GM12891 (cell line): ENCODE data around the gene DAB1.

Experiments used
- PAX5 ChIP-seq: IDR thresholded peaks from 2 replicates; pipeline ENCODE4 v1.6.1; 2011; ENCODE audit warnings: low read length, moderate library complexity, mild to moderate bottlenecking; ENCODE audit not compliant: insufficient read depth, severe bottlenecking
- POLR2A ChIP-seq: IDR thresholded peaks from 2 replicates; pipeline ENCODE4 v1.6.1; 2011; ENCODE audit warnings: low read depth, low read length, control low read depth
- POLR2AphosphoS5 ChIP-seq: IDR thresholded peaks from 2 replicates; pipeline ENCODE4 v1.6.1; 2011; ENCODE audit warnings: low read depth, low read length, control low read depth
- POU2F2 ChIP-seq: IDR thresholded peaks from 2 replicates; pipeline ENCODE4 v1.6.1; 2011; ENCODE audit warnings: low read depth, mild to moderate bottlenecking, control low read depth, low read length, moderate library complexity

- TF ChIP-seq POLR2A (no peak), POU2F2 (no peak), POLR2AphosphoS5 (no peak), PAX5 (no peak)
Observed at GRCh38 chr1:57294177-57294576, 129.7 kb downstream of the DAB1 start.
